ENCODE data around the gene CCDC34. TPM values are rescaled to one million over a fixed set of nuclear protein-coding genes. Genes with fewer than 3 reads are reported as not detected.

CCDC34 gene
- total RNA-seq, 2 experiments from 2014 or later = 26.8 to 28.5 TPM

- intact Hi-C loops (cut with micrococcal nuclease) = no loop called here
- H3K36me3 Mint-ChIP-seq (ENCODE audit: low read depth) = no peaks in the 10 kb centered on the region
- H3K27ac Mint-ChIP-seq = no peak overlapping the region
- no peak overlapping the region for H3K4me3 Mint-ChIP-seq
- POLR2A ChIA-PET = no interaction called here
- ATAC-seq (no peak), DNase-seq (no peak)
- peaks cover 5% of the 10 kb centered on the region for H3K27me3 Mint-ChIP-seq
- CTCF ChIA-PET = interaction anchor here (1.3 kb wide), 1 partner anchor 179 kb away, joined by 3 read pairs; no protein-coding TSS in a partner anchor
- H3K4me1 Mint-ChIP-seq (ENCODE audit: low read depth) = no peaks in the 10 kb centered on the region
- TF ChIP-seq CTCF (IDR thresholded peaks at IDR 0.05) = no peak
- peaks cover 3% of the 10 kb centered on the region for H3K9me3 Mint-ChIP-seq
Measured at GRCh38 chr11:27307232-27307631, 55.8 kb downstream of the CCDC34 start.

- CTCF ChIA-PET = interaction anchor here (0.8 to 1.3 kb wide), 2 partner anchors 10 to 191 kb away, joined by 3 read pairs; no protein-coding TSS in a partner anchor
- Mint-ChIP-seq H3K27me3 (peaks cover 5% of the 10 kb centered on the region), H3K36me3 (ENCODE audit: low read depth) (no peaks in the 10 kb centered on the region), H3K4me1 (ENCODE audit: low read depth) (peaks cover 3% of the 10 kb centered on the region), H3K27ac (no peak overlapping the region), H3K4me3 (no peak overlapping the region), H3K9me3 (peaks cover 3% of the 10 kb centered on the region)
- no peak for TF ChIP-seq CTCF (IDR thresholded peaks at IDR 0.05)
- DNase-seq (no peak), ATAC-seq (no peak)
- intact Hi-C loops (cut with micrococcal nuclease) = no loop called here
- POLR2A ChIA-PET = no interaction called here
Measured at GRCh38 chr11:27305751-27306150, 57.3 kb downstream of the CCDC34 start.

GRCh38 chr11:27304514-27304913, 58.5 kb downstream of the CCDC34 start:
- Mint-ChIP-seq H3K4me1 (ENCODE audit: low read depth) (peaks cover 3% of the 10 kb centered on the region), H3K4me3 (no peak overlapping the region), H3K9me3 (peaks cover 3% of the 10 kb centered on the region), H3K27me3 (peaks cover 8% of the 10 kb centered on the region), H3K27ac (no peak overlapping the region), H3K36me3 (ENCODE audit: low read depth) (no peaks in the 10 kb centered on the region)
- intact Hi-C loops (cut with micrococcal nuclease) = no loop called here
- CTCF ChIA-PET = no interaction called here
- no peak for ATAC-seq
- DNase-seq = no peak
- no peak for TF ChIP-seq CTCF (IDR thresholded peaks at IDR 0.05)
- POLR2A ChIA-PET = no interaction called here

GRCh38 chr11:27303903-27304302, 59.1 kb downstream of the CCDC34 start:
- no peak for TF ChIP-seq CTCF (IDR thresholded peaks at IDR 0.05)
- Mint-ChIP-seq H3K9me3 (peaks cover 3% of the 10 kb centered on the region), H3K4me1 (ENCODE audit: low read depth) (peaks cover 3% of the 10 kb centered on the region), H3K36me3 (ENCODE audit: low read depth) (no peaks in the 10 kb centered on the region), H3K4me3 (no peak overlapping the region), H3K27ac (no peak overlapping the region), H3K27me3 (peaks cover 4% of the 10 kb centered on the region)
- ChIA-PET CTCF (no interaction called here), POLR2A (no interaction called here)
- intact Hi-C loops (cut with micrococcal nuclease) = no loop called here
- DNase-seq (no peak), ATAC-seq (no peak)

GRCh38 chr11:27300974-27301373, 62.0 kb downstream of the CCDC34 start:
- H3K27ac Mint-ChIP-seq = no peak overlapping the region
- POLR2A ChIA-PET = no interaction called here

More at GRCh38 chr11:27300974-27301373, 62.0 kb downstream of the CCDC34 start:
- no peaks in the 10 kb centered on the region for H3K36me3 Mint-ChIP-seq (ENCODE audit: low read depth)
- CTCF ChIA-PET = no interaction called here
- TF ChIP-seq CTCF (IDR thresholded peaks at IDR 0.05) = no peak
- intact Hi-C loops (cut with micrococcal nuclease) = no loop called here
- peaks cover 3% of the 10 kb centered on the region for H3K9me3 Mint-ChIP-seq
- no peak for DNase-seq
- H3K4me3 Mint-ChIP-seq = no peak overlapping the region
- ATAC-seq = no peak
- peaks cover 3% of the 10 kb centered on the region for H3K4me1 Mint-ChIP-seq (ENCODE audit: low read depth)
- H3K27me3 Mint-ChIP-seq = peaks cover 3% of the 10 kb centered on the region
